Tongue (tissue), 2 donors: Measurements from ENCODE around the gene RAI1. TPM values are rescaled to one million over a fixed set of nuclear protein-coding genes. Genes with fewer than 3 reads are reported as not detected.
"Not testable (repeated sequence)": the region's sequence is repeated elsewhere in the genome, so short reads cannot be mapped to it uniquely, and the experiment has no call there.

Experiments used
- DNase-seq: peaks from one replicate; pipeline ENCODE4 v3.0.0-alpha.2; 2015
- total RNA-seq: library from RNA; depleted of rRNA; stranded (reverse); fragments of >200 nt; gene quantifications from one replicate; pipeline ENCODE4 v1.2.3, GENCODE V29; 2014

The RAI1 gene
- total RNA-seq, 1 donor from 2014 or later, result 14.9 TPM

DNA sequence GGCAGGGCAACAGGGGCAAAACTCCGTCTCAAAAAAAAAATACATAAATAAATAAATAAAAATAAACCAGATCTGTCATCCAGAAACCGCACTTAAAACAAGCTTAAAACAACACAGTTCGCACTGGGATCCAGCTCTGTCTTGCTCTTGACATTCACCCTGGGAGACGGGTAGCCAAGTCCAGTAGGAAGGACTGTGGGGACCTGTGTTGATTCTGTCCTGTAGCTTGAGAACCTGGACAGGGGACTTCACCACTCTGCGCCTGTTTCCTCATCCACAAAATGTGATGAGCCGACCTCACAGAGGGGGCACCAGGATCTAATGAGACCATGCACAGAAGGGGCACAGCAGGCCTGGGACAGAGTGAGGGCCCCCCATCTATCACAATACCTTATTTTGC, 1.5 kb upstream of the RAI1 start:
- DNase-seq, result no peak

DNA sequence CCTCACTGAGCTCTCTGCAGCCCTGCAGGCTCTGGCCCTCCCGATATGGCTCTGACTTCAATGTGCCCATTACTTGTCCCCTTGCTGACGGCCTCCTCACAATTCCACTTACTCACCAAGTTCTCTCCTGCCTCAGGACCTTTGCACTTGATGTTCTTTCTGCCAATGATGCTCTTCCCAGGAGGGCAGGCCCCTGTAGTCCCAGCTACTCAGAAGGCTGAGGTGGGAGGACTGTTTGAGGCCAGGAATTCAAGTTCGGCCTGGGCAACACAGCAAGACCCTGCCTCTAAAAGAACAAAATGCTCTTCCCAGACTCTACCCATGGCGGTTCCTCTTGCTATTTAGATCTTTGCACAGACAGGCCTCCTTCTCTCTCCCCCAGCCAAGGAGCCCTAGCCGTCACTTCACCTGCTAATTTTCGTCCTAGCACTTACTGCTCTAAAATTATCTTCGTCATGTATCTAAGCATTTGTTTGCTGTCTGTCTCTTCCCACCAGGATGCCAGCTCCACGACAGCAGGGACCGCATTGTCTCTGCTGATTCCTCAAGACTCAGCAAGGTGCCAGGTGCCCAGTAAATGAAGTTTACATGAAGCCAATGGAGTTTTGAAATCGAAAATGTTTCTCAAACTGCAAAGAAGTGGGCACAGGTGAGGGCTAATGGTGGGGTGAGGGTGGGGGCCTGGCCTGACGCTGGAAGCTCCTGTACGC, 626 bp upstream of the RAI1 start:
- DNase-seq, result no peak

DNA sequence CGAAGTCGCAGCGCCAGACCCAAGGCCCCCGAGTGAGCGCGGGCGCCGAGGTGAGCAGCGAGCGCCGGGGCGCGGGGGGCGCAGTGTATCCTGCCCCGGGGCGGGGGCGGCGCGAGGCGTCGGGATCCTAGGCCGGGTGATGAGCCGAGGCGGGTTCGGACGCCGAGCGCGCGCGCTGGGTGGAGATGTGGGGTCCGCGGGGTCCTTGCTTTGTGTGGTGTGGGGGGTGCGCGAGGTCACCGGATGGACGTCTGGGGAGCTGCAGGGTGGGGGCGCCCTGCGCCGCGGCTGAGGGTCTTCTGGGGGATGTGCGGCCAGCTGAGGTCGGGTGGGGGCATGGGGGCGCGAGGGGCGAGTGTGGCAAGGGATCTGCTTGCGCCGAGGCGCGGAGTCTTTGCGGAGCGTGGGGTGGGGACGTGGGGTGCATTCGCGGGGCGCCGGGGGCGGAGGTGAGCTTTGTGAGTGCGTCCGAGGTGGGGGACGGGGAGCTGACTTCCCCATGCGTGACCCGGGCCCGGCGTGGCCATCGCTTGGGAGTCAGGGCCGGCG, 560 bp downstream of the RAI1 start:
- peak; percentile 51 for DNase-seq

DNA sequence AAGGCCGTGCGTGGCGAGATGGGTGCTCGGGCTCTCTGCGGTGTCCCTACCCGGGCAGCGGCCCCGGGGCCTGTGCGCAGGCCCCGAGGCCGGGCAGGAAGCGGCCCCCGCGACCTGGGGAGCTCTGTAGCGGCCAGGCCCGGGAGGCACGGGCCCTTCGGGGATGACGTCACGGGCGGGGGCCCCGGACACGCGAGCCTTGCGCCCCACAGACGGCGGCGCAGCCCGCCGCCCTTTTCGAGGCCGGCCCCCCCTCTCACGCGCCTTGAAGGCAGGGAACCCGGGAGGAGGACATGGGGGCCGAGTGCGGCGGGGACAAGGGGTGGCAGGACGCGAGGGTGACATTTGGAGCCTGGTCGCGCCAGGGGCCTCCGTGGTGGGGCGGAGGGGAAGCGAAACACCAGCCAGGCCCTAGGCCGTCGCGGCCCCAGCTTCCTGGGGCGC, 1.1 kb downstream of the RAI1 start:
- peak; percentile 46 for DNase-seq

DNA sequence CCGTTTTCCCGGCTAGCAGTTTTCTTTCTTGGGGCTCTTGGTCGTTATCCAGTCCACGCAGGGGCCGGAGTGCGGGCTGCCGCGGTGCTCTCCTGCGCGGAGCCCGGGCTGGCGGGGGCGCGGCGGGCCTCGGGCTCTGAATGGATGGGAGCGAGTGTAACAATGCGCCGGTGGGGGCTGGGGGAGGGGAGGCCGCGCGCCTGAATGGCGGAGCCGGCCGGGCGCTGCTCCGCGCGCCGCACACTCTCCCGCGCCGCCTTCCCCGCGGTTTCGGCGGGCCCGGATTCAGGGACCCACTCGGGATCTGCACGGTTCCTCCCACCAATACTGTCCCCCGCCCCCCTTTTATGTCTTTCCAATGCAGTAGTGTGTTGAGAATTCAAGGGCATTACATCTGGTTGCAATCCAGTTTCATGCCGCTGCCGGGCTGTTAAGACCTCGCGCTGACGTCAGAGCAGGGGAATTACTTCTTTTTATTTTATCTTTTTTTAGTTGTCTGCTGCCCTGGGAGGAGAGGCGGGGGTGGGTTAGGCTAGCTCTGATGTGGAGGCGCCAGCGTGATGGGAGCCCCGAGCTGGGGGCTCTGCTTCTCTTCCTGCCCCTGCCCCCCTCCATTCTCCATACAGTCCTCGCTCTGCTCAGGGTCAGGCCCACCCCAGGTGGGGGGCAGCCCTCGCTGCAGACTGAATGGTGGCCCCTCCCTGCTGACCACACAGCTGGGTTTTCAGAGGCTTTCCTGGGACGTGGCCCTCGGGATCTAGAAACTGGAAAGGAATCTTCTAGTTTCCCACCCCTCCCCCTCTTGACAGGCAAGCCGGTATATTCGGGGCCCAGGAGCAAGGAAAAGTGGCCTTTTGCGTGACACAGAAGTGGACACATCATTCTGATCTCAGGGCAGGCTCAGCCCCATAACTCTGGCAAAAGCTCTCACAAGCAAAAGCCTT, 1.8 kb downstream of the RAI1 start:
- DNase-seq, result peak; percentile 85

DNA sequence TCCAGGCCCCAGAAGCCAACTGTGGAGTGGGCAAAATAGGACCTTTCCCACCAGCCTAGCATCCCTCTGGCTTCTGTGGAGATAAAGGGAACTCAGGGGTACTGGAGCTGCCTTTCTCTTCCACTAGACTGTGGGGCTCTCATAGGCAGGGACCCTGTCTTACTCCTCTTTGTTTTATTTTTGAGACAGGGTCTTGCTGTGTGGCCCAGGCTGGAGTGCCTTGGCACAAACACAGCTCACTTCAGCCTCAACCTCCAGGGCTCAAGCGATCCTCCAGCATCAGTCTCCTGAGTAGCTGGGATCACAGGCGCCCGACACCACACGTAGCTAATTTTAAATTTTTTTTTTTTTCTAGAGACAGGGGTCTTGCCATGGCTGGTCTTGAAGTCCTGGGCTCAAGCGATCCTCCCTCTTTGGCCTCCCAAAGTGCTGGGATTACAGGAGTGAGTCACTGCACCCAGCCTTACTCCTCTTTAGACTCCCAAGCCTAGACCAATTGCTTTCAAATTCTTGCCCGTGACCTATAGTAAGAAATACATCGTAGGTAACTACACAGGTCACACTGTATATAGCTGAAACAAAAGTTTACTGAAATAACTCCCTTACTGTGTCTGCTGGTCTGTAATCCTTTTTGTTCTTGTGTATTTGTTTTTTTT, 2.6 kb downstream of the RAI1 start:
- DNase-seq, result no peak

DNA sequence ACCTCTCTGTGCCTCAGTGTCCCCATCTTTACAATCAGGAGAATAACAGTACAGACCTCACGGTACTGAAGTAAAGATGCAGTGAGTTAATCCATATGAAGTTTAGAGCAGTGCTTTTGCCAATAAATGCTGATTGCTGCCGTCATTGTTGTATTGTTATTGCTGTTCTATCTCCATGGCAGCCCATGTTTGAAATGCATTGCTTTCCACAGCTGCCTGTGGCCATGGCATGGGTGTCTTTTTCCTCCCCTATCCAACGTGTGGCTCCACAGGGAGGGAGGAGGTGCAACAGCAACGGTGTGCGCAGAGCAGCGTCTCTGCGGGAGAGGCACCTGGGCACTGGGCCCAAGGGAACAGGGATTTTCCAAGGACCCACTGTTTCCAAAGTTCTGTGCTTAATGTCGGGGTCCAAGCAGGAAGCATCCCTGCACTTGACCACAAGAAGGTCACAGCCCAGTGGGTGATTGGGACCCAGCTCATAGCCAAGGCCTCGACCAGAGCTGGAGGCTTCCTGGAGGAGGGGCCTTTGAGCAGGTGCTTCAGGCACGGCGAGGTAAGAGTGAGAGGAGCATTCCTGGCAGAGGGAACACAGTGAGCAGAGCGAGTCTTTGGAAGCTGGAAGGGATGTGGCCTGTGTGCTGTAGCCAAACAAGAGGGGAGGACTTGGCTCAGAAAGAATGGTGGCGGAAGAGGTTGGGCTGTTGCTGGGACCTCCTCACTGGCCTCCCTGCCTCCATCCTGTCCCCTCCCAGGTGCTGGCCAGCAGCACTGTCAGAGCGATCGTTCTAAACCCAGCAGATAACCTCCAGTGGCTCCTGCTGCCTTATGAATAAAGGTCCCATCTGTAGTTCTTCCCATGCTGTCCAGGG, 3.9 kb downstream of the RAI1 start:
- peak; percentile 76 for DNase-seq

DNA sequence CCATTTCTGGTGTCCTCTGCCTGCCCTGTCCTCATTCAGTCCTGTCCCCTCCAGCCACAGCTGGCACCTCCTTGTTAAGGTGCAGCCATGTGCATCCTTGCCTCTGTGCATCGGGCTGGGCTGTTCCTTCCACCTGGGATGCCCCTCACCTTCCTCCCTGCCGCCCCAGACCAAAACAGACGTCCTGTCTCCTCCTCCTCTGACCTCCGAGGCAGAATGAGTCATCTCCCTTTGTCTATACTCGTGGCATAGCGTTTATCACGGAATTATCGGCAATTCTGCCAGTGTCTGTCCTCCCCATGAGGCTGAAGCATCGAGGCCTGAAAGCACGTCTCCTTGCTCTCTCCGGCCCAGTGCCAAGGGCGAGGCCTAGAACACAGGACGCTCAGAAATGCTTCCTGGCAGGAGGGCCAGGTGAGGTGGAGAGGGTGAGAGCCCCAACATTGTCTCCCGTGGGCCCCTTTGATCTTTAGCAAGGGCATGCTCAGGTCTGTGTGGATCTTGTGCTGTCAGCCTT, 4.6 kb downstream of the RAI1 start:
- no peak for DNase-seq

DNA sequence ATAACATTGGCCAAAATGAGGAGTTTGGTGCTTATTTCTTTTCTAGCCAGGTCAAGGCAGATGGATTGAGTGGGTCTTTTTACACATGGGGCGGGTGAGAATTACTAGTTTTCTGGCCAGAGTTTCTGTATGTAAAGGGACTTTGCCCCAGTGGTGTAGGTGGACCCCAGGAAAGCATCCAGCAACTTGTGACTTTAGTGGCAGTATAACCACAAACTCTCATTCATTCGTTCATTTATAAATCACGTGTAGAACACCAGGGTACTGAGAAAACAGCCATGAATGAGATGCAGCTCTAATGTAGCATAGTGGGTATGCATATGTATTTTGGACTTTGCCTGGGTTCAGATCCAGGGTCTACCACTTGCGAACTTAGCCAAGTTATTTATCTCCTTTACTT, 8.1 kb downstream of the RAI1 start:
- no peak for DNase-seq

DNA sequence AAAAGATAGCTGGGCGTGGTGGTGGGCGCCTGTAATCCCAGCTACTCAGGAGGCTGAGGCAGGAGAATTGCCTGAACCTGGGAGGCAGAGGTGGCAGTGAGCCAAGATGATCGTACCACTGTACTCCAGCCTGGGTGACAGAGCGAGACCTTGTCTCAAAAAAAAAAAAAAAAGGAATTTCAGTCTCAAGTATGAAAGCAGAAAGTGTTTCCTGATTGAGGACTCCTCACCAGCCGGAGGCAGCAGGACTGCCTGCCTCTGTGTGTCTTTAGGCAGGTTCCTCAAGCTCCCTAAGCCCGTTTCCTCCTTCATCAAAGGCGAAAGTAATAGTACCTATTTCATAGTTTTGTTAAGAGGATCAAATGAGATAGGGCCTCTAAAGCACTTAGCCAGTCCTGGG, 9.0 kb downstream of the RAI1 start:
- not testable (repeated sequence) for DNase-seq

DNA sequence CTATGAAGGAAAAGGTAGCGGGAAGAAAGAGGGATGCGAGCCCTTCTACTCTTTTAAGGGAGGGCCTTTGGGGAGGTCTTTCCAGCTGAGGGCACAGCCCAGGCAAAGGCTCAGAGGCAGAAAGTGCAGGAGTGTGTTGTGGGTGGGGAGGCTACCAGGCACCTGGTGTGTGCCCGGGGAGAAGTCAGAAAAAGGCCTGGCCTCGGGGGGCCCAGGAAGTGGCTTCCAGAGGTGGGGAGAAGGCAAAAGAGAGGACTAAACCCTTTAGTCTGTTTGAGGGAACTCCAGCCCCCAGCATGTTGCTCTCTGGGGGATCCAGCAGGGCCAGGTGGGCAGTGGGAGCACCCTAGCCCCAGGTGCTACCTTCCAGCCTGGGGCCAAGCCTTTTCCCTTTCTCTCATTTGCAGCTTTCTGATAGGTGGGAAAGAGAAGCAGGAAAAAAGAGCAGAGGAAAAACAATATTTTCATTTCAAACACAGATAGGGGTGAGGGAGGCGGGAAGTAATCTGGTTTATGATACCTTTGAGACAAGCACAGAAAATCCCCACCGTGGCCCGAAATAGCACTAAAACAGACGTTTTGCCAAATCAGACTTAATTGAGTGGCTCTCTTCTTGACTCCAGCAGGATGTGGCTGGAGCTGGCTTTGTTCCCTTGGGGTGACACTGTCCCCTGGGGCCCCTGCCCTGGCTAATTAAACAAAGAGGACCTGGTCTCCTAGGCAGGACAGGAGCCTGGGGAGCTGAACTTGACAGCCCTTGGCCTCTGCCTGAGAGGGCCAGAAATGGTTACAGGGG, 10.4 kb downstream of the RAI1 start:
- no peak for DNase-seq

DNA sequence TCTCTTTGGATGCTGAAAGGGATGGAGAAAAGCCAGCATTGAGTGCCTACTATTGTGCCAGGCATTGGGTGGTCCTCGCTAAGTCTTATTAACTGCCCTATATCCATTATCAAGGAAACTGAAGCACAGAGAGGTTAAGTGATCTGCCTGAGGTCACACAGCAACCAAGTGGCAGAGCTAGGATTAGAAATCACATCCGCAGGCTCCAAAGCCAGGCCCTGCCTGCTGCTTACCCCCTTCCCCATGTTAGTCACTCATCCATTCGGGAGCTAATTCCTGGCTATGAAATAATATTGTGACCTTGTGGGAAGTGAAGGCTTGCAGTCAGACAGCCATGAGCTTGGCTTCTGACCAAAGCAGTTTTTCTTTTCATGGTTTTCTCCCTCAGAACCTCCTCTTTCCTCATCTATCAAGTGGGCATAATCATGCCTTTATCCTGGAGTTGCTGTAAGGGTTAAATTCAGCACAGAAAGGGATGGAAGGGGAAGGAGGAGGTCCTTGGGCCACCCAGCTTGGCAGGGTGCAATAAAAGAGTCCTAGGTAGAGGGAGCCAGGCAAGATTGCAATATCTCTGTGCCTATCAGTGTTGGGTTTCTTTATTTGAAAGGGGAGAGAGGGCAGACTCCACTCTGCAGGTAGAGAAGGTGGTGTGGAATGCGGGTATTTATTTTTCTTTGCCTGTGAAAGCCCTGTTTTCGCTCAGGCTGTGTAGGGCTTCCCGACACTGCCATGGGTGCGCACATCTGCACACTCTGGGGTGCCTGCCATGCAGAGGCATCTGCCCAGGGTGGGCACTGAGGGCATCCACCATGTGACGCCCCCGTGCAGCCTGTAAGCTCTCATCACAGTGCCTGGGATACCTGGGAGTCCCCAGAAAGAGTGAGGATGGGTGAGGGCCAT, 11.3 kb downstream of the RAI1 start:
- no peak for DNase-seq

DNA sequence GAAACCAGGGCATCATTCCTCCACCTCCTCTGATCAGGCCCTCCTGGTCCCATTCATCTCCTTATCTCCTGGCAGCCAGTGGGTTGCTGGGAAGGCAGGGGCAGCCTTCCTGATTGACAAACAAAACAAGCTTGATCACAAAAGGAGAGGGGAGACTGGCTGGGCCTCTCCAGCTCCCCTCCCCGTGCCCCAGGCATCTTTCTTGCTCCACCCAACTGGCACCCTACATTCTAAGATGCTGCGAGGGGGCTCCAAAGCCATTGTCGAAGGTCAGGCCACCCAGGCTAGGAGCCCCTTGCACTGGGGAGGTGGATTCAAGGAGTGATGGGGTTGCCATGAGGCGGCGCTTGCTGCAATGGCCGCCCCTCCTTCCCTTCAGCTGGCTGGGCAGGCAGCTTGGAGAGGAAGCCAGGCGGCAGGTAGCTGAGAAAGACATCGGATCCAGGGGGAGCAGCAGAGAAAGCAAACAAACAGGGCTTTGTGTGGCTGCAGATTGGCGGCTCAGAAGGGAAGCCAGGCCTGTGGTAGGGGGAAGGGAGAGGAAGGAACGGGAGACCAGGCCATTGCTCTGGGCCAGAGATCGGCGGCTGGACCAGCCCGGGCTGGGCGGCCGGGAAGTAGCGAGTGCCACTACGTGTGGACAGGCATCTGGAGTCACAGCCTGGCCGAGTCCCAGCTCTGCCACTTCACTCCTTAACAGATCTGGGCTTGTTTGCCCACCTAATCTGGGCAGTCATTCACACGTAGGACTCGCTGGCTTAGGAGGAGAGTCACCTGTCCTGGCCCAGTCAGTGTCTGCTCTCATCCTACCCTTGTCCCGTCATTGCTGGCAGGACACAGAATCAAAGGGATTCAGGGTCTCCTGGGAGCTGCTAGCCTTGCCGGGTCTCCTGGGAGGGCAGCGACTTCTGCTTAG, 12.3 kb downstream of the RAI1 start:
- DNase-seq, result peak; percentile 74

DNA sequence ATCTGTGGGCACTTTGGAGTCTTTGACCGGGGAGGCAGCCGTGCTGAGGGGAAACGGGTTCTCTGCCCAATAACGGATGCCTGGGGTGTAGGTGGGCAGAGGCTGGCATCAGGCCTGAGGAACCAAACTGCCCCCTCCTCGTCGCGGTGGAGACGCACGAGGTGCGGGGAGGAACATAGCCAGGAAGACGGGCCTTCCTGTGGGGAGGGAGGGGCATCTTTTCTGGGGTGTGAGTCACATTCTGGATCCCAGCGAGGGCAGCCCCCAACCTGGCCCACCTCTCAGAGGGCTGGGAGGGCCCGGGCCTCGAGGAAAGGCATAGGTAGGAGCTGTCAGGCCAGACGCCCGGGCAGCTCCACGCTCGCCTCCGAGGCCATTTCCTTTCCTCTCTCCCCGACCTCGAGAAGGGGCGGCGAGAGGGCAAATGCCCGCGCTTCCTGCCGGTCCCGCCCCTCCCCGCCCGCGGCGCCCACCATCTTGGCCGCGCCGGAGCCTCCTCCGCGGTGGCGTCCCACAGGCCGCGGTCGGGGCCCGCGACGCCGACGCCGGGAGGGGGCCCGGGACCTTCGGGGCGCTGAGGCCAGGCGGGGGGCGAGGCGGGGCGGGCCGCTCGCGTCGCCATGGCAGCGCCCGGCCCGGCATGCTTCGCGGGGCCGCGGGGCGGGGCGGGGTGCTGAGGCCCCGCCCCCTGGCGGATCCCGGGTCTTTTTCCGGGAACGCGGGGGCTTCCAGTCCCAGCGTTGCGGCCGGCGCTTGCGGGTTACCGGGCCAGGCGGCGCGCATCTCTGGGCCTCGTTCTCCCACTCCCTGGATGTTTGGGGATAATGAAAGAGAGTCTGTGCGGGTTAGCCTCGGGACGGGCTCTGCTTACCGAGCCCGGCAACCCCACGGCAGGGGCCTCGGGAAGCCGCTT, 13.2 kb downstream of the RAI1 start:
- peak; percentile 88 for DNase-seq

DNA sequence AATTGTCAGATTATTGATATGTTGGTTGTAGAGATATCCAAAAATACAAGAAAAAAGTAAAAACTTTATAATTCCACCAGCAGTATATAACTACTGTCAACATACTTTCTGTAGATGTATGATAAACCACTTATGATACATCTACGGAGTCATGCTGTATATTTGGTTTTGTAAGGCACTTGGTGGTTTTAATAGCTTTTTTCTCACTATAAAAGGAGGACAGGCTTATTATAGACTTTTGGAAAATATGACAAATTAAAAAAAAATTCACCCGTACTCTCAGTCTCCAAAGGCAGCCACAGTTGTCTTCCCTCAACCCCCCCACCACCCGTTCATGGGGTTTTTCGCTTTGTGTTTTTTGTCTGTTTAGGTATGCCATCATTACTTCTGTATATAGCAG, 14.8 kb downstream of the RAI1 start:
- no peak for DNase-seq

DNA sequence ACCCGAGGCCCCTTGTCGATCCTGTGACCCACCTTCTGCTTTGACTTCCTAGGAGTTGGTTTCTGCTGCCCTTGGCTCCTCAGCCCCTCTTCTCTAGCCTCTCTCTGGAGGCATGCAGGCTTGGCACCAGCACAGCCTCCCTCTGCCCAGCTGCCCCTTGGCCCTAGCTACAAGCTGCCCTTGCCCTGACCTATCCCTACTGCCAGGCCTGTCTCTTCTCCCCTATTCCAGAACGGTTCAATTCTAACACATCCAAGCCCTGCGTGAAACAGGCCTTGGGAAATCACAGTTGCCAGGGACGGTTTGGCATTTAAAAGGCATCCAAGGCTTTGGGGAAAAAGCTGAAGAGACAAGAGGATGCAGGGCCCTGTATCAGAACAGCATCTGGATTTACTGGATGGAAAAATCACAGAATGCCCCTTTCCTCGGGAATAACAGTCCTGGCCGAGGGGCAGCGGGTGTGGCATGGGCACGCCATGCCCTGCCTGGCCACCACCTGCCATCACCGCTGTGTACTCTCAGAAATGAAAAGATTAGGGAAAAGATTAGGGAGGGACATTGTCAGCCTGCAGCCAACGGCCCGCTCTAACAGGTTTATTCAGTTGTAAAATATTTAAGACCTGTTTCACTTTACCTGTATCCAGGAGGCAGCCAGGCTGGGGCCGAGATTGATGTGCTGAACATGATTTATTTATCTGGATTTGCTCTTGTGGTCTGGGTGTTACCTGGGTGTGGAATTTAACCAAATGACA, 15.8 kb downstream of the RAI1 start:
- no peak for DNase-seq
